HEK293T (cell line): ENCODE measurements around the gene PRR36.

ENCODE experiments used
- ARNT ChIP-seq: fragments of 450-650 bp; IDR thresholded peaks from 2 replicates; pipeline ENCODE4 v1.6.1; 2017; ENCODE audit warnings: mild to moderate bottlenecking
- BHLHE40 ChIP-seq: fragments of 450-650 bp; IDR thresholded peaks from 2 replicates; pipeline ENCODE4 v1.6.1; 2016; ENCODE audit warnings: mild to moderate bottlenecking, moderate library complexity, borderline replicate concordance
- LEF1 ChIP-seq: fragments of 450-650 bp; IDR thresholded peaks from 2 replicates; pipeline ENCODE4 v1.6.1; 2017; ENCODE audit warnings: mild to moderate bottlenecking, borderline replicate concordance

GRCh38 chr19:7847664-7848063, 26.5 kb downstream of the PRR36 start:
- no peak for TF ChIP-seq ARNT
- TF ChIP-seq BHLHE40 = no peak
- TF ChIP-seq LEF1 = no peak
